LoVo (cell line): Measurements from ENCODE around the gene DGKD.

Experiments
- DNase-seq: peaks from one replicate; pipeline ENCODE4 v3.0.0-alpha.2; 2016; ENCODE audit warnings: low spot score

Gene DGKD

DNA sequence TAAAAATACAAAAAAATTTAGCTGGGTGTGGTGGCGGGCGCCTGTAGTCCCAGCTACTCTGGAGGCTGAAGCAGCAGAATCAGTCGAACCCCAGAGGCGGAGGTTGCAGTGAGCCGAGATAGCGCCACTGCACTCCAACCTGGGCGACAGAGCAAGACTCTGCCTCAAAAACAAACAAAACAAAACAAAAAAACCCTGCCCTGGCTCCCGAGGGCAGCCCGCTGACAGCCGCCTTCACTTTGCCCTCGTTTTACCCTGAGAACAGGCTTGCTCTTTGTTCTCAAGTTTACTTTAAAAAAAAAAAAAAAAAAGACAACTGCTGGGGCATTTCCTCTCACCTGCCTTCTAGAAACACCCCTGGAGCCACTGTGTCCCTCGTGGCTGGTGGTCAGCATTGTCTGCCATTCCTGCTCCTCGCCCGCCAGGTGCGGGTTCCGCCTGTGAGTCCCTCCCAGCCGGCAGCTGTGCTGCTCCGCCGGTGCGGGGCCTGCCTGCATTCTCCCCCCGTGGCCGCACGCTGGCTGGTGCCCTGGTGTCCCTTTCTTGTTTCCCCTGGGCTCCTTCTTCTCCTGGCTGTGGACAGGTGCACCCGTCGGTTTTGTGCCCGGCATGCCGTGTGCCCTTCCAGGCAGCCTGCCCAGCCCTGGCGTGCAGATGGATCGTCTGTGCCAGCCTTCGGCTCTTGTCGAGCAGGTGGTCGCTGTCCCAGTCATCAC is 106.6 kb downstream of the DGKD start:
- no peak for DNase-seq

- DNase-seq, result no peak
Observed at GRCh38 chr2:233461481-233461891, 107.2 kb downstream of the DGKD start.

- DNase-seq, result no peak
Observed at GRCh38 chr2:233462202-233462785, 108.0 kb downstream of the DGKD start.

GRCh38 chr2:233462826-233463470 is 108.7 kb downstream of the DGKD start:
- DNase-seq, result no peak

GRCh38 chr2:233463586-233463985 is 109.3 kb downstream of the DGKD start:
- DNase-seq, result no peak

- DNase-seq, result no peak
Observed at GRCh38 chr2:233464056-233464455, 109.8 kb downstream of the DGKD start.

DNA sequence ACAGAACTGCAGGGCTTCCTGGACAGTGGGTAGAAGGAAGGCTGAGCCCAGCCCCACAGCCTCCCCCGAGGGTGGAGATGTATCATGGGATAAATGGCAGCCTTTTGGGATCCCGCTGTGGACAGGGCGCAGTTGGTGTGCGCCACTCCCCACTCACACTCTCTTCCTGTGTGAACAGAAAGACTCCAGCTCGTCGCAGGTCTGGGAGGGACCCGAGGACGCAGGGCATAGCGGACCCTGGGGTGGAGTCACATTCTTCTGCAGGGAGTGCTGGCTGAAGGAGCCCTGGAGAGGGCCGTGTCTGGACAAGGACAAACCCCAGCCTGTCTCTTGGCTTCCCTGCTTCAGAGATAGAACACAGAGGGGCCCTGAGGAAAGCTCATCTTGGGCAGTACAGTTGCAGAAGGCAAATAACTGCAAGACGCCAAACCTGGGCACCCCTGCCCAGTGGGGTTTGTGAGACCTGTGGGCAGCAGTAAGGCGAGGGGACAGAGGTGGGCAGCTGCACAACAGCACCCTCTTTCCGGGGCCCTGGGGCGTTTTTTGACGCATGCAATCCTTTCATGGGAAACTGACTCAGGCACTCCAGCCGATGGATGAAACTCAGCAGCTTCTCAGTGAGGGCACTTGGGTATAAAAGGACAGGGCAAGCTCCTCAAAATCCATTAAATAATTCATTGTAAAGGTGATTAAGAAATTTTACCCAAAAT is 110.4 kb downstream of the DGKD start:
- DNase-seq, result peak; percentile 64

DNA sequence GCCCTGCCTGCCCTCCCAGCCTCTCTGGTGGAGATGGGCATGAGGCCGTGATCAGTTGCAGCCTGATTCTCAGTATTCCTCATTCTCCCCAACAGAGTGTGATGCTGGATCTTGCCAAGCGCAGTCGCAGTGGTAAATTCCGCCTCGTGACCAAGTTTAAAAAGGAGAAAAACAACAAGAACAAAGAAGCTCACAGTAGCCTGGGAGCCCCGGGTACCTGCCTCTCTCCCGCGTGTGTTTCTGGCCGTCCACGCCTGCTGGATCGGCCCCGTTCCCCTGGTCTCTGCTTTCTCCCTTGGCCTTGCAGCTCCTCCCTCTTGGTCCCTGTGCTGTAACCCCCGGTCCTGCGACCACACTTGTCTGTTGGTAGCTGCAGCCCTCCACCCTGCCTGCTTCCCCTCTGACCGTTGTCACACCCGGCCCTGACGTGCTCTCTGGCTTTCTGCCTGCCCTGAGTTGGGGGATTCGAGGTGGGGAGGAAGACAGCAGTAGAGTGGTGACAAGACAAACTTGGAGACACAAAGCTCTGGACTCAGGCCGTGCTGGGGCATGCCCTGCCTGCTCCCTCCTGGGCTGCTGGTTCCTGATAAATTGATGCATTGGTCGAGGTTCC is 112.8 kb downstream of the DGKD start:
- no peak for DNase-seq

DNA sequence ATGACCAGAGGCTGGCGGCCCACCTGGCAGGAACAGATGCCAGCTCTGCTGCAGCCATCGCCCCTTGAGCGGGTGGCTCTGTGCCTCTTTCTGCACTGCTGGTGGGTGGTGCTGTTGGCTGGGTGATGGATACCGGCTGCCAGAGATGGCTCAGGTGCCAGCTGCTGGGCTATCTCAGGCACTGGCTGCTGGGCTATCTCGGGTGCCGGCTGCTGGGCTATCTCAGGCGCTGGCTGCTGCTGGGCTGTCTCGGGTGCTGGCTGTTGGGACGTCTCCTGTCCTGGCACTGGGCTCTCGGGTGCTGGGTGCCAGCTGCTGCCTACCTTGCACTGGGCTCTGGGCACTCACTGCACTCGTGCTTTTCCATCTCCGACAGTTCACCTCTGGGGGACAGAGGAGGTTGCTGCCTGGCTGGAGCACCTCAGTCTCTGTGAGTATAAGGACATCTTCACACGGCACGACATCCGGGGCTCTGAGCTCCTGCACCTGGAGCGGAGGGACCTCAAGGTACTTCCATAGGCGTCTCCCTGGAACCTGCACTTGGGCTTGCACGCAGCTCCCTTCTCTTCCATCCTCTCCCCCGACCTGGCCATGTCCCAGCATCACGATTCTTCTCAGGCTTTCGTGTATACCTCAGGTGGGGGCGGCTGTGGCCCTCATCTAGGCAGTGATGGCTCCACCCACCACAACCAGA is 113.9 kb downstream of the DGKD start:
- DNase-seq, result no peak

- no peak for DNase-seq
Observed at GRCh38 chr2:233468741-233469110, 114.4 kb downstream of the DGKD start.

DNA sequence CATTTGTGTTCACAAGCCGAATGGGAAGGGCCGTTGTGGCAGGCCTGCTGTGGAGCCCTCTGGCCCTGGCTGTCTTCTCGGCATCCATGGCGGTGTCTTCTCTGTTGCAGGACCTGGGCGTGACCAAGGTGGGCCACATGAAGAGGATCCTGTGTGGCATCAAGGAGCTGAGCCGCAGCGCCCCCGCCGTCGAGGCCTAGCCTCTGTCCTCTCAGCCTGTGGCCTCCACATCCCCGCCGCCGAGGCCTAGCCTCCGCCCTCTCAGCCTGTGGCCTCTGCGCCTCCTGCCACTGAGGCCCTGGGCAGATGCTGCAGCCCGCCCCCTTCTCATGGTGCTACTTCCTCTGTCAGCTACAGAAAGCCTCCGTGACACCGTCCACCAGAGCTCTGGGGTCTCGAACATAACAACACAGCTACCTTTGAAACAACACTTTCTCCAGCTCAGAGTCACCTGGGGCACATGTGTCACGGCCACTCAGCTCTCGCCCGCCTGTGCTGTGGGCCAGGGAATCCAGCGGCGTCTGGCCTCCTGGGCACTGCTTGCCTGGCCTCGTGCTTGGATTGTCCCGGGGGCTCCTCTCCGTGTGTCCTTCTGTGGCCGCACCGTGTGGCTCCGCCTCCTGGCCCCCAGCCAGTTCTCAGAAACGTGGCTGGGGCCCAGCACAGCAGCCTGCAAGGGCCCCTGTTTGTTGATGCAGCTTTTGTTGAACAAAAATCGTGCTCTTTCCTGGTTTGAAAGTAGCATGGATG is 115.1 kb downstream of the DGKD start:
- DNase-seq, result no peak

DNA sequence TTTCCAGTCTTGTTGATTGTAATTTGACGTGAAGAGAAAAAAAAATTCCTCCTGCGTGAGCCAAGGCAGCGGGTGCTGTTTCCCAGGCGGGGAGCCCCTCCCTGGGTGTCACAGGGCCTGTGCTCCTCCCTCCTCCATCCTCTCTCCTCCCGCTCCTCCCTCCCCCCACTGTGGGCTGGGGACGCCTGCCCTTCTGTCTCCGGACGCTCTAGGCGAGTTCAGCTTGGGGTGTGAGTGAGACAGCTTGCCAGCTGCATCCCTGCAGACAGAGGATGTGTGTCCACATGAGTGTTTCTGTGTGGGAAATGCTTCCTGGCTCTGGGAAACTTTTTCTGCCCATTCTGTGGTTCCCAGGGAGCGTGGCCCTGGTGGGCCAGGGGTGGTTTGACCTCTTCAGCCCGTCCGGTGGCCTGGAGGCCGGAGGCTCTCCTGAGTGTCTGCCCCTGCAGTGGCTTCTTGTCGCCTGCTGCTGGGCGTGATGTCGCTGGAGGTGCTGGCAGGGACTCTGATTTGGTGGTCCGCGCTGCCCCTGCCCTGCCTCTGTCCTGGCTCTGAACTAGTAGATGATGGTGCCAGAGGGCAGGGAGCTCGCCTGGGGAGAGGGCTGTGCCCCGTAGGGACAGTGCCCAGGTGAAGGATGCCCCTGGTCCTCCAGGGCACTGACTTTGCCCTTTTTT is 115.9 kb downstream of the DGKD start:
- no peak for DNase-seq

DNA sequence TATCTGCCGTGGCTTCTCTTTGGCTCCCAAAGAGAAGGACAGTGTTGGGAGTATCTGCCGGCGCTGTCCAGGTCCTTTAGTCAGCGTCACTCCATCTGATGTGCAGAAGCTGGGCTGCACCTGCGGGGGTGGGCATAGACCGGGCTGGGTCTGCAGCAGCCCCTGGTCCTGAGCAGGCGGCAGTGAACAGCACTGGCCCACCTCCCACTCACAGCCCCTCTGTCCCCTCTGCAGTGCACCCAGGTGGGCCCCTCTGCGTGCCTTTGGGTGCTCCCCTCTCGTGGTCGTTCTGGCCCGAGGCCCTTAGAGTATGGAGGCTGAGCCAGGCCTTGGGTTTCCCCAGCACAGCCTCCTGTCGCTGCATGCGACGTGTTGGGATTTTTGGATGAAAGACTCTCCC is 116.5 kb downstream of the DGKD start:
- DNase-seq, result no peak

GRCh38 chr2:233471291-233472035 is 117.2 kb downstream of the DGKD start:
- no peak for DNase-seq

GRCh38 chr2:233473386-233473791 is 119.1 kb downstream of the DGKD start:
- DNase-seq, result no peak

DNA sequence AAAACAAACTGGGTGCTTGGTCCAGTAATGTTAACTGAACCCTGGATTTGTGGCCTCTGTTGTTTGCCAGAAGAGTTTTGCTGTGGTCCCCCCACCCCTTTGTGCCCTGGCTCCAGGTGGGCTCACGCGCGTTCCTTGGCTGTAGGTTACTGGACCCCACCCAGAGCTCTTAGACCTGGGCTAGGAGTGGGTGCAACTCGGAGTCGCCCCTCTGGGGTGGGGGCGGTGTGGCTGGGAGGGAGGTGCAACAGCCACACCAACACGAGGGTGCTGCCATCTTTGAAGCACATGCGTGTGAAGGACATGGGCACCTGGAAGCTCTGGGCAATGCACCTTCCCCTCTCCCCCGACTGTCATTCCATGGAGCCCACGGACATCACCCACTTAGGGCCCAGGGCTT is 119.6 kb downstream of the DGKD start:
- DNase-seq, result no peak

- DNase-seq, result no peak
Observed at GRCh38 chr2:233474308-233475160, 120.2 kb downstream of the DGKD start.

DNA sequence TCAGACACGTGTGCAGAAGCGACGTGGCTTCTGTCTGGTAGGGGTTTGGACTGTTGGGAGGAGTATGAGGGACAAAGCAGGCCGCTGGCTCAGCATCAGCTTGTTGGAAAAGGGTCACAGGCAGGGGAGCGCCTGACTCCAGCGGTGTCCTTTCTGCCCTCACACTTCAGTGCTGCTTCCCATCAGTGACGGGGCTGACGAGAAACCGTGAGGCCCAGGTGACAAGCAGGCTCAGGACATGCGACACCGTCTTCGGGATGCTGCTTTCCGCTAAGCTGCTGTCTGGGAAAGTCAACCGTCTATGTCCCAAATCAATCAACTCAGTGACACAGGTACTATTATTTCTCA is 121.7 kb downstream of the DGKD start:
- DNase-seq, result no peak
